Measurements from ENCODE around the gene GRB2.
"Not testable (repeated sequence)": the region's sequence is repeated elsewhere in the genome, so short reads cannot be mapped to it uniquely, and the experiment has no call there.

GRCh38 chr17:75434433-75434832 lies 29.0 kb upstream of the GRB2 start:
- not testable (repeated sequence) for TF ChIP-seq CTCF (IDR thresholded peaks at IDR 0.05; ENCODE audit: insufficient read depth, low read length, poor library complexity, severe bottlenecking); EZH2phosphoT487 (conservative IDR thresholded peaks at IDR 0.05; ENCODE audit: low read length)

Data from SU-DHL-6 (cell line).